Measurements from ENCODE around the gene RCN2. TPM values are rescaled to one million over a fixed set of nuclear protein-coding genes. Genes with fewer than 3 reads are reported as not detected.

RCN2 gene
- total and polyA plus RNA-seq, 2 of the 13 experiments (the other 11 are each of a cell fraction or from before 2014, with no cell fraction given), result 84.4 to 89.0 TPM

DNA sequence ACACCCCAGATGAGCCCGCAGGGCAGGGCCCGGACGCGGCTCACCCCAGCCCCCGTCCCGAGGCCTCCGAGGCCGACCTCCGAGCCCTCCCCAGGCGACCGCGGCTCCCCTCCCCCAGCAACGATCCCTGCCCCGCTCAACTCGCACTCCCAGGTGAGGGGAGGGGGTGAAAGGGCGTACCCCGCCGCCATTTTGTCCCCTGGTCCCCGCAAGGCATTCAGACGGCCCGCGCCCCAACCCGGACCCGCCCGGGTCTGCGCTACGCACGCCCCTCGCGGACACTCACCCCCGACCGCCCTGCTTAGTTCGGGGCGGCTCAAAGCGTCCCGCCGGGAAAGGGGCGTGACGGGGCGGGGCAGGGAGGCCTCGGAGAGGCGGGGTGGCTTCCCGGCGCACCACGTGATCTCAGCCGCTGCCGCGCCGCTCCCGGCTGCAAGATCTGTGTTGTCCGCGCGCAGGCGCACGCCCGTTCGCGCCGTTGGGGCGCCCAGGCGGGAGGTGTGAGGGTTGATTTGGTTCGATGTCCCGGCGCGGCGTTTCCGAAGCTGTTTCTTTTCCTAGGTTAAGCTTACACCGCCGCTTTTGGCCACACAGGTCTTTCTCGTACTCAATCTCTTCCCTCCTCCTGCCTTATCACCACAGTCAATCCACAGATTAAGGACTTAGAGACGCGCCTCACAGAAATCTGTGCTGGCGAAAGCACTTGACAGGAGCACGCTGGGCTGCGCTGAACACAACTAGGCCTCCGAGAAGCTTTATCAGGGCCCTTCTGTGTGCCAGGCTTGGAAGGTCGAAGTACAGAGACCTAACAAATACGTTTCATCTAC lies 26.3 kb upstream of the RCN2 start, which contains the start of gene SCAPER (continued):
- TF ChIP-seq RNF2 (conservative IDR thresholded peaks at IDR 0.05; ENCODE audit: low read depth) (peak; percentile 97), ZBTB1 (CRISPR knock-in tag; IDR thresholded peaks at IDR 0.05; ENCODE audit: borderline replicate concordance) (0 out of 2 replicates have a peak, but pooled peaks have one; percentile 49), GPN1 (CRISPR knock-in tag; IDR thresholded peaks at IDR 0.05; ENCODE audit: borderline replicate concordance) (no peak), ZFX (CRISPR knock-in tag; IDR thresholded peaks at IDR 0.05; ENCODE audit: low read depth) (peak; percentile 81), MXD4 (CRISPR knock-in tag; IDR thresholded peaks at IDR 0.05) (peak; percentile 92; the same call in 1 of the 2 replicates), HOXA9 (CRISPR knock-in tag; IDR thresholded peaks at IDR 0.05; ENCODE audit: borderline replicate concordance) (no peak), THYN1 (CRISPR knock-in tag; IDR thresholded peaks at IDR 0.05; ENCODE audit: borderline replicate concordance, low read depth) (no peak), KDM3A (CRISPR knock-in tag; IDR thresholded peaks at IDR 0.05; ENCODE audit: low read depth) (peak; percentile 82; the same call in 1 of the 2 replicates), MIER2 (CRISPR knock-in tag; IDR thresholded peaks at IDR 0.05) (no peak), ZNF317 (CRISPR knock-in tag; IDR thresholded peaks at IDR 0.05) (peak; percentile 83), KAT7 (CRISPR knock-in tag; IDR thresholded peaks at IDR 0.05; ENCODE audit: borderline replicate concordance) (peak; percentile 57; the same call in 1 of the 2 replicates), MTA1 (CRISPR knock-in tag; IDR thresholded peaks at IDR 0.05; ENCODE audit: borderline replicate concordance) (peak; percentile 78; the same call in 1 of the 2 replicates), ZNF138 (CRISPR knock-in tag; IDR thresholded peaks at IDR 0.05; ENCODE audit: low read depth) (no peak; the same call in 1 of the 2 replicates)
- TF ChIP-seq, protein P1, sequence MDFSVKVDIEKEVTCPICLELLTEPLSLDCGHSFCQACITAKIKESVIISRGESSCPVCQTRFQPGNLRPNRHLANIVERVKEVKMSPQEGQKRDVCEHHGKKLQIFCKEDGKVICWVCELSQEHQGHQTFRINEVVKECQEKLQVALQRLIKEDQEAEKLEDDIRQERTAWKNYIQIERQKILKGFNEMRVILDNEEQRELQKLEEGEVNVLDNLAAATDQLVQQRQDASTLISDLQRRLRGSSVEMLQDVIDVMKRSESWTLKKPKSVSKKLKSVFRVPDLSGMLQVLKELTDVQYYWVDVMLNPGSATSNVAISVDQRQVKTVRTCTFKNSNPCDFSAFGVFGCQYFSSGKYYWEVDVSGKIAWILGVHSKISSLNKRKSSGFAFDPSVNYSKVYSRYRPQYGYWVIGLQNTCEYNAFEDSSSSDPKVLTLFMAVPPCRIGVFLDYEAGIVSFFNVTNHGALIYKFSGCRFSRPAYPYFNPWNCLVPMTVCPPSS (IDR thresholded peaks at IDR 0.05), result no peak
- TF ChIP-seq, protein P2, sequence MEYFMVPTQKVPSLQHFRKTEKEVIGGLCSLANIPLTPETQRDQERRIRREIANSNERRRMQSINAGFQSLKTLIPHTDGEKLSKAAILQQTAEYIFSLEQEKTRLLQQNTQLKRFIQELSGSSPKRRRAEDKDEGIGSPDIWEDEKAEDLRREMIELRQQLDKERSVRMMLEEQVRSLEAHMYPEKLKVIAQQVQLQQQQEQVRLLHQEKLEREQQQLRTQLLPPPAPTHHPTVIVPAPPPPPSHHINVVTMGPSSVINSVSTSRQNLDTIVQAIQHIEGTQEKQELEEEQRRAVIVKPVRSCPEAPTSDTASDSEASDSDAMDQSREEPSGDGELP (IDR thresholded peaks at IDR 0.05; ENCODE audit: borderline replicate concordance, low read depth), result no peak; the same call in 1 of the 2 replicates
- TF ChIP-seq, protein P3, sequence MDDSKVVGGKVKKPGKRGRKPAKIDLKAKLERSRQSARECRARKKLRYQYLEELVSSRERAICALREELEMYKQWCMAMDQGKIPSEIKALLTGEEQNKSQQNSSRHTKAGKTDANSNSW (CRISPR knock-in tag; IDR thresholded peaks at IDR 0.05; ENCODE audit: borderline replicate concordance), result peak; percentile 84; the same call in 1 of the 2 replicates
- TF ChIP-seq, protein P4, sequence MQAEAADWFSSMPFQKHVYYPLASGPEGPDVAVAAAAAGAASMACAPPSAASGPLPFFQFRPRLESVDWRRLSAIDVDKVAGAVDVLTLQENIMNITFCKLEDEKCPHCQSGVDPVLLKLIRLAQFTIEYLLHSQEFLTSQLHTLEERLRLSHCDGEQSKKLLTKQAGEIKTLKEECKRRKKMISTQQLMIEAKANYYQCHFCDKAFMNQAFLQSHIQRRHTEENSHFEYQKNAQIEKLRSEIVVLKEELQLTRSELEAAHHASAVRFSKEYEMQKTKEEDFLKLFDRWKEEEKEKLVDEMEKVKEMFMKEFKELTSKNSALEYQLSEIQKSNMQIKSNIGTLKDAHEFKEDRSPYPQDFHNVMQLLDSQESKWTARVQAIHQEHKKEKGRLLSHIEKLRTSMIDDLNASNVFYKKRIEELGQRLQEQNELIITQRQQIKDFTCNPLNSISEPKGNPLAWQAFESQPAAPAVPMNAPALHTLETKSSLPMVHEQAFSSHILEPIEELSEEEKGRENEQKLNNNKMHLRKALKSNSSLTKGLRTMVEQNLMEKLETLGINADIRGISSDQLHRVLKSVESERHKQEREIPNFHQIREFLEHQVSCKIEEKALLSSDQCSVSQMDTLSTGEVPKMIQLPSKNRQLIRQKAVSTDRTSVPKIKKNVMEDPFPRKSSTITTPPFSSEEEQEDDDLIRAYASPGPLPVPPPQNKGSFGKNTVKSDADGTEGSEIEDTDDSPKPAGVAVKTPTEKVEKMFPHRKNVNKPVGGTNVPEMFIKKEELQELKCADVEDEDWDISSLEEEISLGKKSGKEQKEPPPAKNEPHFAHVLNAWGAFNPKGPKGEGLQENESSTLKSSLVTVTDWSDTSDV (CRISPR knock-in tag; IDR thresholded peaks at IDR 0.05), result peak; percentile 69; the same call in 1 of the 2 replicates
- TF ChIP-seq, protein P5, sequence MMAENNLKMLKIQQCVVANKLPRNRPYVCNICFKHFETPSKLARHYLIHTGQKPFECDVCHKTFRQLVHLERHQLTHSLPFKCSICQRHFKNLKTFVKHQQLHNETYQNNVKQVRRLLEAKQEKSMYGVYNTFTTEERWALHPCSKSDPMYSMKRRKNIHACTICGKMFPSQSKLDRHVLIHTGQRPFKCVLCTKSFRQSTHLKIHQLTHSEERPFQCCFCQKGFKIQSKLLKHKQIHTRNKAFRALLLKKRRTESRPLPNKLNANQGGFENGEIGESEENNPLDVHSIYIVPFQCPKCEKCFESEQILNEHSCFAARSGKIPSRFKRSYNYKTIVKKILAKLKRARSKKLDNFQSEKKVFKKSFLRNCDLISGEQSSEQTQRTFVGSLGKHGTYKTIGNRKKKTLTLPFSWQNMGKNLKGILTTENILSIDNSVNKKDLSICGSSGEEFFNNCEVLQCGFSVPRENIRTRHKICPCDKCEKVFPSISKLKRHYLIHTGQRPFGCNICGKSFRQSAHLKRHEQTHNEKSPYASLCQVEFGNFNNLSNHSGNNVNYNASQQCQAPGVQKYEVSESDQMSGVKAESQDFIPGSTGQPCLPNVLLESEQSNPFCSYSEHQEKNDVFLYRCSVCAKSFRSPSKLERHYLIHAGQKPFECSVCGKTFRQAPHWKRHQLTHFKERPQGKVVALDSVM (CRISPR knock-in tag; IDR thresholded peaks at IDR 0.05), result peak; percentile 73
- TF ChIP-seq, protein P6, sequence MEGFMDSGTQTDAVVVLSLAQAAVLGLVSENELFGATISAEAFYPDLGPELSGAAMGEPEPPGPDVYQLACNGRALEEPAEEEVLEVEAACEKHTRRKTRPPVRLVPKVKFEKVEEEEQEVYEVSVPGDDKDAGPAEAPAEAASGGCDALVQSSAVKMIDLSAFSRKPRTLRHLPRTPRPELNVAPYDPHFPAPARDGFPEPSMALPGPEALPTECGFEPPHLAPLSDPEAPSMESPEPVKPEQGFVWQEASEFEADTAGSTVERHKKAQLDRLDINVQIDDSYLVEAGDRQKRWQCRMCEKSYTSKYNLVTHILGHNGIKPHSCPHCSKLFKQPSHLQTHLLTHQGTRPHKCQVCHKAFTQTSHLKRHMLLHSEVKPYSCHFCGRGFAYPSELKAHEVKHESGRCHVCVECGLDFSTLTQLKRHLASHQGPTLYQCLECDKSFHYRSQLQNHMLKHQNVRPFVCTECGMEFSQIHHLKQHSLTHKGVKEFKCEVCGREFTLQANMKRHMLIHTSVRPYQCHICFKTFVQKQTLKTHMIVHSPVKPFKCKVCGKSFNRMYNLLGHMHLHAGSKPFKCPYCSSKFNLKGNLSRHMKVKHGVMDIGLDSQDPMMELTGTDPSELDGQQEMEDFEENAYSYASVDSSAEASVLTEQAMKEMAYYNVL (CRISPR knock-in tag; IDR thresholded peaks at IDR 0.05; ENCODE audit: borderline replicate concordance), result peak; percentile 84; the same call in 1 of the 2 replicates
